ENCODE results near the gene MAML2.

DNA sequence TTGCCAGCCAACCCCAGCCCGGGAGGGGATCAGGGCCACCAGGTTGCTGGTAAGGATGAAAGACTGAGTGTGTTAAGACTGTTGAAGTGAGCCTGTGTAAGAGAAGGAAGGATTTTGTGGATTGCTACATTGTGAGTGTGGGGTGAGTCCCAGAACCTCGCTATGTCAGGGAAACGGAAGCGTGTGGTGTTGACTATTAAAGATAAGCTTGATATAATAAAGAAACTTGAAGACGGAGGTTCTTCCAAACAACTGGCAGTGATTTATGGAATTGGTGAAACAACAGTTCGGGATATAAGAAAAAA lies 47.4 kb upstream of the MAML2 start:
- TF ChIP-seq, protein P1, sequence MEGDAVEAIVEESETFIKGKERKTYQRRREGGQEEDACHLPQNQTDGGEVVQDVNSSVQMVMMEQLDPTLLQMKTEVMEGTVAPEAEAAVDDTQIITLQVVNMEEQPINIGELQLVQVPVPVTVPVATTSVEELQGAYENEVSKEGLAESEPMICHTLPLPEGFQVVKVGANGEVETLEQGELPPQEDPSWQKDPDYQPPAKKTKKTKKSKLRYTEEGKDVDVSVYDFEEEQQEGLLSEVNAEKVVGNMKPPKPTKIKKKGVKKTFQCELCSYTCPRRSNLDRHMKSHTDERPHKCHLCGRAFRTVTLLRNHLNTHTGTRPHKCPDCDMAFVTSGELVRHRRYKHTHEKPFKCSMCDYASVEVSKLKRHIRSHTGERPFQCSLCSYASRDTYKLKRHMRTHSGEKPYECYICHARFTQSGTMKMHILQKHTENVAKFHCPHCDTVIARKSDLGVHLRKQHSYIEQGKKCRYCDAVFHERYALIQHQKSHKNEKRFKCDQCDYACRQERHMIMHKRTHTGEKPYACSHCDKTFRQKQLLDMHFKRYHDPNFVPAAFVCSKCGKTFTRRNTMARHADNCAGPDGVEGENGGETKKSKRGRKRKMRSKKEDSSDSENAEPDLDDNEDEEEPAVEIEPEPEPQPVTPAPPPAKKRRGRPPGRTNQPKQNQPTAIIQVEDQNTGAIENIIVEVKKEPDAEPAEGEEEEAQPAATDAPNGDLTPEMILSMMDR (IDR thresholded peaks at IDR 0.05; ENCODE audit: low read depth, low read length, missing input control) = no peak
- TF ChIP-seq, protein P2, sequence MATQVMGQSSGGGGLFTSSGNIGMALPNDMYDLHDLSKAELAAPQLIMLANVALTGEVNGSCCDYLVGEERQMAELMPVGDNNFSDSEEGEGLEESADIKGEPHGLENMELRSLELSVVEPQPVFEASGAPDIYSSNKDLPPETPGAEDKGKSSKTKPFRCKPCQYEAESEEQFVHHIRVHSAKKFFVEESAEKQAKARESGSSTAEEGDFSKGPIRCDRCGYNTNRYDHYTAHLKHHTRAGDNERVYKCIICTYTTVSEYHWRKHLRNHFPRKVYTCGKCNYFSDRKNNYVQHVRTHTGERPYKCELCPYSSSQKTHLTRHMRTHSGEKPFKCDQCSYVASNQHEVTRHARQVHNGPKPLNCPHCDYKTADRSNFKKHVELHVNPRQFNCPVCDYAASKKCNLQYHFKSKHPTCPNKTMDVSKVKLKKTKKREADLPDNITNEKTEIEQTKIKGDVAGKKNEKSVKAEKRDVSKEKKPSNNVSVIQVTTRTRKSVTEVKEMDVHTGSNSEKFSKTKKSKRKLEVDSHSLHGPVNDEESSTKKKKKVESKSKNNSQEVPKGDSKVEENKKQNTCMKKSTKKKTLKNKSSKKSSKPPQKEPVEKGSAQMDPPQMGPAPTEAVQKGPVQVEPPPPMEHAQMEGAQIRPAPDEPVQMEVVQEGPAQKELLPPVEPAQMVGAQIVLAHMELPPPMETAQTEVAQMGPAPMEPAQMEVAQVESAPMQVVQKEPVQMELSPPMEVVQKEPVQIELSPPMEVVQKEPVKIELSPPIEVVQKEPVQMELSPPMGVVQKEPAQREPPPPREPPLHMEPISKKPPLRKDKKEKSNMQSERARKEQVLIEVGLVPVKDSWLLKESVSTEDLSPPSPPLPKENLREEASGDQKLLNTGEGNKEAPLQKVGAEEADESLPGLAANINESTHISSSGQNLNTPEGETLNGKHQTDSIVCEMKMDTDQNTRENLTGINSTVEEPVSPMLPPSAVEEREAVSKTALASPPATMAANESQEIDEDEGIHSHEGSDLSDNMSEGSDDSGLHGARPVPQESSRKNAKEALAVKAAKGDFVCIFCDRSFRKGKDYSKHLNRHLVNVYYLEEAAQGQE (IDR thresholded peaks at IDR 0.05) = no peak

Data from liver (tissue), 2 donors.